T-helper 17 cell (primary cell): ENCODE results near the gene SYNDIG1L. TPM values are rescaled to one million over a fixed set of nuclear protein-coding genes. Genes with fewer than 3 reads are reported as not detected.

ENCODE experiments used
- ATAC-seq: fragments of 150-1000 bp; cut with Tn5 transposase; 2 replicates; pipeline ENCODE4 v1.10.0; 2021; ENCODE audit warnings: mild to moderate bottlenecking, moderate library complexity
- DNase-seq, 3 donors: peaks; one replicate each; pipeline versions ENCODE4 v3.0.0 to v3.0.0-alpha.2; 2020 to 2021
- H3K9me3 ChIP-seq: one replicate; pipeline ENCODE4 v1.7.0; 2013; ENCODE audit warnings: low read length, mild to moderate bottlenecking; ENCODE audit not compliant: control insufficient read depth, poor library complexity, severe bottlenecking
- H3K27ac Mint-ChIP-seq: one replicate; pipeline ENCODE4 v1.8.0; 2022; ENCODE audit warnings: mild to moderate bottlenecking, moderate library complexity, mixed read lengths
- H3K27me3 Mint-ChIP-seq: one replicate; pipeline ENCODE4 v1.8.0; 2022; ENCODE audit warnings: mixed read lengths
- H3K36me3 Mint-ChIP-seq: one replicate; pipeline ENCODE4 v1.8.0; 2022; ENCODE audit warnings: low read depth, mixed read lengths
- H3K4me1 Mint-ChIP-seq: one replicate; pipeline ENCODE4 v1.8.0; 2022; ENCODE audit warnings: mild to moderate bottlenecking, mixed read lengths
- H3K4me3 Mint-ChIP-seq: one replicate; pipeline ENCODE4 v1.8.0; 2022; ENCODE audit warnings: mild to moderate bottlenecking, moderate library complexity, mixed read lengths
- total RNA-seq, 4 donors: library from RNA in 2 of 4; stranded (reverse) in 2 of 4; gene quantifications; one replicate each; pipeline ENCODE4 v1.2.3 and lab custom pipeline; 2022 to 2026

The SYNDIG1L gene
- total RNA-seq, 2 donors from 2014 or later = not detected

DNA sequence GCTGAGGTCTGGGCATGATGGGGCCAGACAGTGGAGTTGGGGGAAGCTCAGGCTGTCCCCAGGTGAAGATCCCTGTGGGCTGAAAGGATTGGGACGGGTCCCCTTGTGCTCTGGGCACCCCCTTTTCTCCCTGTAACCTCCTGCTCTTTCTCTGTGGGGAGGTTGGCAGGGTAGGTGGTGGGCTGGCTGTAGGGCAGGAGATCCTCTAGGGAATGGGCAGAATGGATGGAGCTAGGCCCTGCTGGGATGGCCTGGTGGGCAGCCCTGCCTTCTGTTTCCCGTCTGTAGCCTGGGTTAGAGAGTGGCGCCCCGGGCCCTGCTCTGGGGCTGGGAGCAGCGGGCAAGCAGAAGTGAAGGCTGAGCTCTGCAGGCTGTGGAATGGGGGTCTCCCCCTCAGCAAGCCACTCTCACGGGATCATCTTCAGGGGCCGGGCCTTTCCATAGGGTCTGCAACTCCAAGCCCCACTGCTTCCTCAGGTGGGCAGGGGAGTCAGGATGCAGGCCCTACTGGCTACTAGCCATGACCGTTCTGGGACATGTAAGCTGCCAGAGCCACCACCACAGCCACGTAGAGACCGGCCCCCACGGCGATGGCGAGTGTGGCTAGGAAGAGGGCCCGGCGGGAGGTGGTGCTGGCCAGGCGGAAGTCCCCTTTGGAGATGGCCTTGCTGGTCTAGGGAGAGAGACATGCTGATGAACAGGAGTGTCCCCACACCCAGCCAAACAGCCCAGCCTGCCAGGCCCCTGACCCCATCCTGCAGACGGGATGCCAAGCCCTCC lies 18.8 kb downstream of the SYNDIG1L start:
- Mint-ChIP-seq H3K4me3 (no peak overlapping the region), H3K36me3 (no peaks in the 10 kb centered on the region), H3K27me3 (peaks cover 35% of the 10 kb centered on the region), H3K27ac (no peak overlapping the region), H3K4me1 (peaks cover 3% of the 10 kb centered on the region)
- ATAC-seq = no peak
- H3K9me3 ChIP-seq = no peaks in the 10 kb centered on the region
- no peak for DNase-seq

DNA sequence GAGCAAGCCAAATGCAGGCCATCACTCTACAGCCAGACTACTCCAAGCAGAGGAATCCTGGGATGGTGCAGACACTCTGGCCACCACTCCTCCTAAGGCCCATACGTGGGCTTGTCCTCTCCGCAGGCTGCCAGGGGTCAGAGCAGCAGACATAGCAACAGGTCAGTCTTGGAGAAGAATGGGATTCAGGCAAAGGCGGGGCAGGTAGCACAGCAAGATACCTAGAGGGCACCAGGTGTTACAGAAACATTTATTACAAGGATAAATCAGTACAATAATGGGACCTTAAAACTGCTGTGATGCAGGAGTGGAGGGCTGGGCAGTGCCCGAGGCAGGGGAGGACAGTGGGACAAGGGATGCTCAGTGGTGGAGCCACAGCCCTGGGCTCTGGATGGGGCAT lies 20.3 kb downstream of the SYNDIG1L start:
- H3K9me3 ChIP-seq = no peaks in the 10 kb centered on the region
- H3K27ac Mint-ChIP-seq = no peak overlapping the region
- peaks cover 15% of the 10 kb centered on the region for H3K4me1 Mint-ChIP-seq
- no peak overlapping the region for H3K4me3 Mint-ChIP-seq
- DNase-seq (no peak), ATAC-seq (no peak)
- H3K36me3 Mint-ChIP-seq = no peaks in the 10 kb centered on the region
- peaks cover 21% of the 10 kb centered on the region for H3K27me3 Mint-ChIP-seq

DNA sequence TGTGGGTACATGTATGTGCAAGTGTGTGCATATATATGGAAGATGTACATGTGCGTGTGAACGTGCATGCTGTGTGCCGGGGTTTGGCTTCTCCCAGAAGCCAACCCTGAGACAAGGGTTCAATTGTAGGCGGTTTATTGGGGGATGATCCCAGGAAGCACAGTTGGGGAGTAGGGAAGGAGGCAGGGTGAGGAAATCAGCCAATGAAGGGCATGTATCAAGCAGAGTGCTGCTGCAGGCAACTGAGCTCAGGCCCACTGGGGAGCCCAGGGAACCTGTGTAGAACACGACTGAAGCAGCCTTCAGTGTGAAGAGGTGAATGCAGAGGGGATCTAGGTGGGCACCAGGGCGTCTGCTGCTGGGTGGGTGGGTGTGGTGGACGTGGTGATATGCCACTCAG lies 21.6 kb downstream of the SYNDIG1L start:
- H3K27me3 Mint-ChIP-seq = peaks cover 11% of the 10 kb centered on the region

DNA sequence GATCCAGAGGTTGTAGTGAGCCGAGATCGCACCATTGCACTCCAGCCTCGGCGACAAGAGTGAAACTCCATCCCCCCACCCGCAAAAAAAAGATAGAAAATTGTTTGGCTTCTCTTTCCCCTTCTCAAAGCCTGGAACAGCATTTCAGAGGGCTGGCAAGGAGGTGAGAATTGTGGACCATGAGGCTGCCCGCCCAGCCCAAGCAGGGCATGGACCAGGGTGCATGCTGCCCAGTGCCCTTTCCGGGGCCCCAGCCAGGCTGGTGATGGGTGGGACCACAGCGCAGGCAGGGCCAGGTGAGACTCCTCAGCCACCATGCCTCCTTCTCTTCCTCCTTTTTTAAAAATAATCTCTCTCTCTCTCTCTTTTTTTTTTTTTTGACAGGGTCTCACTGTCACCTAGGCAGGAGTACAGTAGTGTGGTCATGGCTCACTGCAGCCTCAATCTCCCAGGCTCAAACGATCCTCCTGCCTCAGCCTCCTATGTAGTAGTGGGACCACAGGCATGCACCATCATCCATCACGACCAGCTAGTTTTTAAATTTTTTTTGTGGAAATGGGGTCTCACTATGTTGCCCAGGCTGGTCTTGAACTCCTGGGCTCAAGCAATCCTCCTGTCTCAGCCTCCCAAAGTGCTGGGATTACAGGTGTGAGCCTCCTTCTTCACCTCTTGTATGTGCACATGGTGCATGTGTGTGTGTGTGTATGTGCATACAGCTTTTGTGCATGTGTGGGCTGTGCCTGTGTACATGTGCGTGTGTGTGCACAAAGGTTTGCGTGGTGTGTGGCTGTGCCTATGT lies 22.2 kb downstream of the SYNDIG1L start:
- DNase-seq (no peak), ATAC-seq (no peak)
- Mint-ChIP-seq H3K27me3 (peaks cover 16% of the 10 kb centered on the region), H3K27ac (no peak overlapping the region), H3K4me1 (peaks cover 24% of the 10 kb centered on the region), H3K36me3 (no peaks in the 10 kb centered on the region), H3K4me3 (no peak overlapping the region)
- H3K9me3 ChIP-seq = no peaks in the 10 kb centered on the region

More for the DNA sequence above, 21.6 kb downstream of the SYNDIG1L start:
- peaks cover 19% of the 10 kb centered on the region for H3K4me1 Mint-ChIP-seq
- ATAC-seq (no peak), DNase-seq (no peak)
- H3K9me3 ChIP-seq = no peaks in the 10 kb centered on the region
- no peaks in the 10 kb centered on the region for H3K36me3 Mint-ChIP-seq
- no peak overlapping the region for H3K27ac Mint-ChIP-seq
- H3K4me3 Mint-ChIP-seq = no peak overlapping the region

DNA sequence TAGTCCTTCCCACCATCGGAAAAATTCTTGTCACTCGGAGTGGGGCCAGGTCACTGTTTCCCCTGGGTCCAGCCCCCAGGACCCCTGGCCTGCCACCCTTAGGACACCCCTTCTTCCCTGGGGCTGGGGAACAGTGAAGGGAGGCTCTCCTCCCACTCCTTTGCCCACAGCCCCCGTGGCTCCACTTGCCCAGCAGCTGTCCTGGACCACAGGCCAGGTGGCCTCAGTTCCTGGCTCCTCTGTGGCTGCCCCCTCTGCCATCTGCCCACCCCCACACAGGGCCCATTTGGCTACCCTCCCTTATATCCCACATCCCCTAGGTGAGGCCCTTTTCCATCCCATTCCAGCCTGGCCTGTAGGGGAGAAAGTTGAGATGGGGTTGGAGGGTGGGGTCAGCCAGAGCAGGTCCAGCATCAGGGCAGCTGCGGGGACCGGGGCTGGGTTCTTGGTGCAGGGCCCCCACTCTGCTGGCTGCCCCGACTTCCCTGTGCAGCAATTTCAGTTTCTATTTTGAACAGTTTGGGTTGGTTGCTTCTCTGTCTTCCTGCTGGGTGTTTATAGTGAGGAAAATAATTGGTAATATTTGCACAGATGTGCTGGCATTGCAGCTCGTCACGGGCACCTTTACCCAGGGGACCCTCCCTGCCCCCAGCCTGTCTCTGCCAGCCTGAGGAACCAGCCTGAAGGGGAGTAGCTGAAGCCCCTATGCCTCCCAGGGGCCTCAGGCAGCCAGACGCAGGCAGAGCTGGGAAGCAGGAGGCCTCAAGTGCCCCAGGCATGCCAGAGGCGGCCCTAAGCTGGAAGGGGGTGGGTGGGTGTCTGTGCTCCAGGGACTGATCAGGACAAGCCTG lies 23.4 kb downstream of the SYNDIG1L start:
- Mint-ChIP-seq H3K4me1 (peaks cover 24% of the 10 kb centered on the region), H3K36me3 (no peaks in the 10 kb centered on the region), H3K27ac (peak overlapping the region; percentile 80), H3K27me3 (peaks cover 21% of the 10 kb centered on the region), H3K4me3 (no peak overlapping the region)
- H3K9me3 ChIP-seq = no peaks in the 10 kb centered on the region
- ATAC-seq (no peak), DNase-seq (no peak)

DNA sequence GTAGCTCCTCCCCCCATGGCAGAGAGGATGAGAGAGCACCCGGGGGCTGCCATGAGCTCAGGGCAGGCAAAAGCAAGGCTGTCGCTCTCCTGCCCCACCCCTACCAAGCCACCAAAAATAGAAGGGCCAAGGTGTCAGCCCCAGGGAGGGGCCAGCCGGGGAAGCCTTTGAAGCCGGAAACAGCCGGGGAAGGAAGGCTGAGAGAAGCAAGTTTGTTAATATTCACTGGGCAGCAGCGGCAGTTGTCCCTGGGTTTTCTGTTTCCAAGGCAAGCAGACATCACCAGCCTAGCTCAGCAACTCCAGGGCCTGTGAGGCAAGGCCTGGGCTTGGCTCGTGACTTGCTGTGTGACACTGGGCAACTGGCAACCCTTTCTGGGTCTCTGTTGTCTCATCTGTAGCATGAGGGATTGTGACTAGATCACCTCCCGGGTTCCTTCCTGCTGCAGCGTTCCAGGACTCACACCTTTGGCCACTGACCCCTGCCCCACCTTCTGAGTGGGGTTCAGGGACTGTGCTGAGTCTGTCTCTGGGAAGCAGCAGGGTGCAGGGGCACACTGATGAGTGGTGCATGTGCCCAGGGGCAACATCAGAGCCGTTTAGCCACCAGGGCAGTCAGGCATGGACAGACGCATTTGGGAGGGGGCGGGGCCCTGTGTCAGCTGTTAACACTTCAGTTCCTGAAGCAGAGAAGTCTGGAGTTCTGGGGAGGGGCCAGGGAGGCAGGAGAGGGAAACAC lies 24.3 kb downstream of the SYNDIG1L start:
- peak; percentile 96 for ATAC-seq
- H3K4me1 Mint-ChIP-seq = peaks cover 26% of the 10 kb centered on the region
- H3K27me3 Mint-ChIP-seq = peaks cover 27% of the 10 kb centered on the region
- H3K27ac Mint-ChIP-seq = peak overlapping the region; percentile 80
- DNase-seq = peak in 2 of 3 donors; percentile 23 to 38
- peaks cover 2% of the 10 kb centered on the region for H3K36me3 Mint-ChIP-seq
- H3K4me3 Mint-ChIP-seq = peak overlapping the region; percentile 87
- H3K9me3 ChIP-seq = no peaks in the 10 kb centered on the region

DNA sequence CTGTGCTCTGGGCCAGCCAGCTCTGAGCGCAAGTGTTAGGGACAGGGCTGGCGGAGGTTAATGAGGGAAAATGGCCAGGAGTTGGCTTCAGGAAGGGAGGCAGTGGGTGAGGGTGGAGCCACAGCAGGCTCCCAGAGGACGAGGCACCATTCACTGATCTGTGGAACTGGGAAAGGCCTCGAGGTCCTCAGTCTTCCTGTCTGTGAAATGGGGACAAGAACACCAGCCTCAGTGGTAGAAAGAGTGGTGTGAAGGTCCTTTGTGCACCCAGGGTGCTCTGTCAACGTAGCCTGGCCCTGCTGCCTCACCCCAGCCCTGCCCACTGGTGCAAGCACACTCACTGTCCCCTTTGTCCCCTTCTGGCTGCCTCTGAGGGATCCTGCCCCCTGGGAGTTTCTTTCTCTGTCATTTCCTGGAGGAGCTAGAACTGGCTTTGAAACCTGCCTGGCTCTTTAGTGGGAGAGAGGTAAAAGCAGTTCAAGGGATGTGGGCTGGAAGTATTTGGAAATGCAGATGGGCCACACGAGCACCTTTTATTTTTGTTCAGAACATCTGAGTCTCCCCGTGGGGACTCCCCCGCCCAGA lies 25.0 kb downstream of the SYNDIG1L start:
- peaks cover 3% of the 10 kb centered on the region for H3K36me3 Mint-ChIP-seq
- no peak for ATAC-seq
- peak overlapping the region; percentile 87 for H3K4me3 Mint-ChIP-seq
- no peak for DNase-seq
- H3K27me3 Mint-ChIP-seq = peaks cover 33% of the 10 kb centered on the region
- H3K9me3 ChIP-seq = no peaks in the 10 kb centered on the region
- H3K4me1 Mint-ChIP-seq = peaks cover 26% of the 10 kb centered on the region
- peak overlapping the region; percentile 80 for H3K27ac Mint-ChIP-seq

DNA sequence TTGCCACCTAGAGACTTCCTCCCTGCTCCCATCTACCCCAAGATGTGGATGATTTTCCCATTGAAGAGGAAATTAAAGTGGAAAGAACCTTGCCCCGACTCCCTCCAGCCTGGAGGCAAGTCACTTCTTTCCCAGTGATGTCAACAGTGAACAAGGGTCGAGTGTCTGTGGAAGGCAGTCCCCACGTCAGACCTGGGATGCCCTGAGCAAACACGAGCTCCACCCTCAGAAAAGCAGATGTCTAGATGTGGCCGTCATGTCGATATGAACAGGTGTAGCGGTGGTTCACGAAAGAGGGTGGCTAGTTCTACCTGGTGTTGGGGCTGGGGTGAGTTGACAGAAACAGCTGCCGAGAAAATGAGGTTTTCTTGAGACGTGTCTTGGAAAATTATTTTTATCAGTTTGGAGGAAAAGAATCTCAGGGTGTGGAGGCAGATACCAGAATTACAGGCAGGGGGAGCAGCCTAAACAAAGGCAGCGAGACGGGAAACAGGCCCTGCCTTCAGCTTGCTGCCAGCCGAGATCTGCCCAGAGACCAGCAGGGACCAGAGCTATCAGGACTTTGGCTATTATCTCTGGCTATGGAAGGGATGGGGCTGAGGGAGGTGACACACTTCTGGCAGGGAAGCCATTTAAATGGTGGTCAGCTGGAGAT lies 25.9 kb downstream of the SYNDIG1L start:
- DNase-seq (no peak), ATAC-seq (no peak)
- H3K27ac Mint-ChIP-seq = peak overlapping the region; percentile 76
- H3K4me3 Mint-ChIP-seq = no peak overlapping the region
- H3K27me3 Mint-ChIP-seq = peaks cover 33% of the 10 kb centered on the region
- H3K4me1 Mint-ChIP-seq = peaks cover 26% of the 10 kb centered on the region
- peaks cover 3% of the 10 kb centered on the region for H3K36me3 Mint-ChIP-seq
- no peaks in the 10 kb centered on the region for H3K9me3 ChIP-seq

DNA sequence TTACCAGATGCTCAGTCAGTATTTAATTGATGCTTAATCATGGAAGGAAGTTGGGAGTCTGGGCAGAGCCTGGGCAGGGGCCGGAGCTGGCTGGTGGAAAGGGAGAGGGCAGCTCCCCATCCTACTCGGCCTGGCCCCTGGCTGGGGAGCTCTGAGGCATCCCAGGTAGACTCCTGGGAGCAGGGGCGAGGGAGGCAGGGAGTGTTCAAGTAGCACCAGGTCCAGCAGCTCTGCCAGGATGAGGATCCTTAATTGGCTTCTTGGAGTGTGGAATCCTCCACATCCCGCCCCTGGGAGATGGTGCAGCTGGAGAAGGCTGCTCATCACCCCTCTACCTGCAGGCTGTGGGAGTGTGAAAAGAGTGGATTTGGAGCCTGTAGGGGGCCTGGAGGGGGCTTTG lies 30.9 kb downstream of the SYNDIG1L start:
- H3K27ac Mint-ChIP-seq = no peak overlapping the region
- no peaks in the 10 kb centered on the region for H3K9me3 ChIP-seq
- H3K4me3 Mint-ChIP-seq = no peak overlapping the region
- H3K36me3 Mint-ChIP-seq = peaks cover 5% of the 10 kb centered on the region
- no peak for DNase-seq
- ATAC-seq = no peak
- H3K4me1 Mint-ChIP-seq = peaks cover 7% of the 10 kb centered on the region
- H3K27me3 Mint-ChIP-seq = peaks cover 58% of the 10 kb centered on the region

DNA sequence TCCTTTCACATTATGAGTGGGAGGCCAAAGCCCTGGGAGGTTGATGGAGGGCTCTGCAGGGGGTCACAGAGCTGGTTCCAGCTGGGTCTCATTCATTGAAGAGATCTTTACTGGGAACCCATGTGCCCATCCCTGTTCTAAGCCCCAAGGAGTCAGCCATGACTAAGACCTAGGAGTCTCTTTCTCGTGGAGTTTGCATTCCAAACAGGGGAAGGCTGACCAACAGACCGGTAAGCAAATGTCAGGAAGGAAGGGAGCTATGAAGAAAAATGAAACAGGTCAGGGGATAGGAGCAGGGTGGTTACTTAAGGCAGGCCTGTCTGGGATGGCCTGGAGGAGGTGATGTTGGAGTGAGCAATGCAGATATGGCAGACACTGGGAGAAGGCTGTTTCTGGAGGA lies 31.5 kb downstream of the SYNDIG1L start:
- ATAC-seq = no peak
- Mint-ChIP-seq H3K27me3 (peaks cover 64% of the 10 kb centered on the region), H3K4me3 (no peak overlapping the region)

DNA sequence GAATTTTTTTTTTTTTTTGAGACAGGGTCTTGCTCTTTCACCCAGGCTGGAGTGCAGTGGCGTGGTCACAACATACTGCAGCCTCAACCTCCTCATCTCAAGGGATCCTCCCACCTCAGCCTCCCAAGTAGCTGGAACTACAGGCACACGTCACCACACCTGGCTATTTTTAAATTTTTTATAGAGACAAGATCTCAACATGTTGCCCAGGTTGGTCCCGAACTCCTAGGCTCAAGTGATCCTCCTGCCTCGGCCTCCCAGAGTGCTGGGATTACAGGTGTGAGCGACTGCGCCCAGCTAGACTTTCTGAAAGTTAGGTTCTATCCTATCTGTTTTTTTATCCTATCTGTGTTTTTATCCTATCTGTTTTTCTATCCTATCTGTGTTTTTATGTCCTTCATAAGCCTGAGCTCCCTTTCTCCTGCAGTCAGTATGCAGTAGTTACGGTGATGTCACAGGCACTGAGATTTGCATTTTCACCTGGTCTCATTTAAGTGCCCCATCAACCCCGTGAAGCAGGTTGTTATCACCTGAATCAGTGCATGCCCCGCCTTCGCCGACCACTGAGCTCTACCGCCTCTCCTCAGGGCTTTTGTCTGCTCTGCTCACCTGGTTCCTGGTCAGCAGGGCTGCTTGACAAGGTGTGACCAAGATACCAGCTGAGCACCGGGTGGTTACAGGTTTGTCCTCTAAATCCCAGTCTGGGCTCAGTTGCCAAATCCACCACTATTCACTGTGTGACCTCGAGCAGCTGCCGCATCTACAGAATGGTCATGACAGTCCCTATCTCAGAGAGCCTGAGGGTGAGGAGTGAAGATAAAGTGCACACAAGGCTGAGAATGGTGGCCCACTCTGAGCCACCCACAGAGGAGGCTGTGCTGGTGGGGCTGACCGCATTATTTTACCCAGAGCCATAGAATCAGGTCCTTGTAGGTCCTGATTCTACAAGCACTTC lies 33.1 kb downstream of the SYNDIG1L start:
- DNase-seq (no peak), ATAC-seq (no peak)
- peaks cover 5% of the 10 kb centered on the region for H3K36me3 Mint-ChIP-seq
- peaks cover 63% of the 10 kb centered on the region for H3K27me3 Mint-ChIP-seq
- H3K9me3 ChIP-seq = no peaks in the 10 kb centered on the region
- H3K27ac Mint-ChIP-seq = no peak overlapping the region
- no peak overlapping the region for H3K4me3 Mint-ChIP-seq
- peaks cover 3% of the 10 kb centered on the region for H3K4me1 Mint-ChIP-seq

More for the DNA sequence above, 31.5 kb downstream of the SYNDIG1L start:
- peaks cover 5% of the 10 kb centered on the region for H3K36me3 Mint-ChIP-seq
- no peak overlapping the region for H3K27ac Mint-ChIP-seq
- no peak for DNase-seq
- H3K4me1 Mint-ChIP-seq = peaks cover 7% of the 10 kb centered on the region
- no peaks in the 10 kb centered on the region for H3K9me3 ChIP-seq
